Choroid plexus epithelial cell (primary cell): ENCODE measurements around the gene SYT8.

Source experiments
- DNase-seq: peaks from one replicate; pipeline ENCODE4 v3.0.0-alpha.2; 2010; ENCODE audit warnings: low read depth
- H3K4me3 ChIP-seq: 2 replicates; pipeline ENCODE4 v1.5.1; 2011; ENCODE audit warnings: low read depth, mild to moderate bottlenecking, control low read depth, low read length, moderate library complexity
- TF ChIP-seq, protein P1 (sequence below): conservative IDR thresholded peaks from 2 replicates; pipeline ENCODE4 v1.5.1; 2011; ENCODE audit warnings: low read depth, mild to moderate bottlenecking, control low read depth, inconsistent platforms, low read length, moderate library complexity

The SYT8 gene

DNA sequence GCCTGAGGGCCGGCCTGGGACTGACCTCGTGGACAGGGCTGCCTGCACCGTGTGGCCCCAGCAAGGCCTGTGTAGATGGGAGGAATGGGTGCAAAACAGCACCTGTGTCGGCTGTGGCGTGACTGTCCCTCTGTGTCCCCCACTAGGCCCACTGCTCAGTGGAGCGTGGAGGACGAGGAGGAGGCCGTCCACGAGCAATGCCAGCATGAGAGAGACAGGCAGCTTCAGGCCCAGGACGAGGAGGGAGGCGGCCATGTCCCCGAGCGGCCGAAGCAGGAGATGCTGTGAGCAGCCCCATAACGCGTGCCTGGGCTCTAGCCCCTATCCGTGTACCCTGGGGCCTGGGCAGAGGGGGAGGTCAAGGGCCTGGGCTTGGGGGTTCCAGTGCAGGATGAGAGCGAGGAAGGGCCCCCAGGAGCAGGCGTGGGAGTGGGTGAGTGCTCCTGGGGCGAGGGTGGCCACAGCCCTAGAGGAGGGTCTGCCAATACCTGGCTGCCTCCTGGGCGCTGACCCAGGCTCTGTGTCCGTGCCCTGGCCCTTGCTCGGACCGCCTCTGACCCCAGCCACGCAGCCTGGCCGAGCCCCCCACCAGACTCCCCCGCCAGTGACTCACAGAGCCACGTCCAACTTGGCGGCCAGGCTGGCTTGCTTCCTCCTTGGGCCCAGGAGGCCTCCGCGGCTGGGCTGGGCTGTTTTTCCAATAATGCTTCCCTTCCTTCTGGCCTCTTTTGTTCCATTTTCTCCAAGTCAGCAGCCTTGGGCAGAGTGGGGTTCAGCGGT lies 45.3 kb downstream of the SYT8 start:
- DNase-seq, result peak; percentile 30
- H3K4me3 ChIP-seq, result no peak overlapping the region
- TF ChIP-seq, protein P1, sequence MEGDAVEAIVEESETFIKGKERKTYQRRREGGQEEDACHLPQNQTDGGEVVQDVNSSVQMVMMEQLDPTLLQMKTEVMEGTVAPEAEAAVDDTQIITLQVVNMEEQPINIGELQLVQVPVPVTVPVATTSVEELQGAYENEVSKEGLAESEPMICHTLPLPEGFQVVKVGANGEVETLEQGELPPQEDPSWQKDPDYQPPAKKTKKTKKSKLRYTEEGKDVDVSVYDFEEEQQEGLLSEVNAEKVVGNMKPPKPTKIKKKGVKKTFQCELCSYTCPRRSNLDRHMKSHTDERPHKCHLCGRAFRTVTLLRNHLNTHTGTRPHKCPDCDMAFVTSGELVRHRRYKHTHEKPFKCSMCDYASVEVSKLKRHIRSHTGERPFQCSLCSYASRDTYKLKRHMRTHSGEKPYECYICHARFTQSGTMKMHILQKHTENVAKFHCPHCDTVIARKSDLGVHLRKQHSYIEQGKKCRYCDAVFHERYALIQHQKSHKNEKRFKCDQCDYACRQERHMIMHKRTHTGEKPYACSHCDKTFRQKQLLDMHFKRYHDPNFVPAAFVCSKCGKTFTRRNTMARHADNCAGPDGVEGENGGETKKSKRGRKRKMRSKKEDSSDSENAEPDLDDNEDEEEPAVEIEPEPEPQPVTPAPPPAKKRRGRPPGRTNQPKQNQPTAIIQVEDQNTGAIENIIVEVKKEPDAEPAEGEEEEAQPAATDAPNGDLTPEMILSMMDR, result no peak

DNA sequence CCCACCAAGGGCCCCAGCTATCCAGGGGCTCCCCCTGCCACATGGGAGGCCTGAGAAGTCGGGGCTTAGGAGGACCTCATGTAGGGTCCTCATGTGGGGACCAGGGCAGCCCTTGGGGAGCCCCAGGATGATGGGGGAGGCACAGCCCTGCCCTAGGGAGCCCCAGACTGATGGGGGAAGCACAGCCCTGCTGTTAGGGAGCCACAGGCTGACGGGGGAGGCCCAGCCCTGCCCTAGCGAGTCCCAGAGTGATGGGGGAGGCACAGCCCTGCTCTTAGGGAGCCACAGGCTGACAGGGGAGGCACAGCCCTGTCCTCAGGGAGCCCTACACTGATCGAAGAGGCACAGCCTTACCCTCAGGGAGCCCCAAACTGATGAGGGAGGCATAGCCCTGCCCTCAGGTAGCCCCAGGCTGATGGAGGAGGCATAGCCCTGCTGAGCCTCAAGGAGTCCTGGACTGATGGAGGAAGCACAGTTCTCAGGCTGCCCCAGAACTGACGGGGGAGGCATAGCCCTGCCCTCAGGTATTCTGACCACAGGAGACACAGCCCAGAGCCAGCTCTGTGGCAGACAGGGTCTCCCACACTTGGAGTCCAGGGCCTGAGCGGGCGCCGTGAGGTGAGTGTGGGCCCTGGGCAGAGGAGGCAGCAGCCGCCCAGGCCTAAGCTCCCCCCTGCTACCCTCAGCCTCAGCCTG lies 46.1 kb downstream of the SYT8 start:
- TF ChIP-seq, protein P1, result no peak
- no peak for DNase-seq
- H3K4me3 ChIP-seq, result no peak overlapping the region

DNA sequence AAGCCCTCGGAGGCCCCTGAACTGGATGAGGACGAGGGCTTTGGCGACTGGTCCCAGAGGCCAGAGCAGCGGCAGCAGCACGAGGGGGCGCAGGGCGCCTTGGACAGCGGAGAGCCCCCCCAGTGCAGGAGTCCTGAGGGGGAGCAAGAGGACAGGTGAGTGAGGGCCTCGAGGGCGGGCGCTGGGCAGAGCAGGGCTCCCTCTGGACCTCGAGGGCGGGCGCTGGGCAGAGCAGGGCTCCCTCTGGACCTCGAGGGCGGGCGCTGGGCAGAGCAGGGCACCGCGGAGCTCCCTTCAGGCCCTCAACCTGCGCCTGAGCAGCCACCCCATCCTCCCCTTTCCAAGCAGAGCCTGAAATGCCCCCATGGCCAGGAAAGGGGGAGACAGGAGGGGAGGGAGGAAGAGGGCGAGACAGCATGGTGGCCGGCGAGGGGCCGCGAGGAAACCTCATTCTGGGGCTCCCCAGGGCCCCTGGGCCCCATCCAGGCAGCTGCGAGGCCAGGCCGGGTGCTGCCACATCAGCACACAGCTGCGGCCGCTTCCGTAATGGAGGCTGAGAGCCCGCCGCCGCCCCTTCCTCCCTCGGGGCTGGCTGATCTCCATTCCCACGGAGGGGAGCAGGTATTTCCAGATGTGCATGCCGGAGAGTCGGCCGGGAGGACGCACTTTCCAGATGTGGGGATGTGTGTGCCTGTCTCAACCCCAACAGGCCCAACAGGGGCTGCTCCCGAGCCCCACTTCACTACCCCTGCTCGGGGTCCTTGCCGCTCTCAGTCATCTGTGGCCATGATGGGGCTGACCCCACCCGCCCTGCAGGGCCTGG lies 46.9 kb downstream of the SYT8 start:
- TF ChIP-seq, protein P1, result no peak
- DNase-seq, result no peak
- H3K4me3 ChIP-seq, result no peak overlapping the region

DNA sequence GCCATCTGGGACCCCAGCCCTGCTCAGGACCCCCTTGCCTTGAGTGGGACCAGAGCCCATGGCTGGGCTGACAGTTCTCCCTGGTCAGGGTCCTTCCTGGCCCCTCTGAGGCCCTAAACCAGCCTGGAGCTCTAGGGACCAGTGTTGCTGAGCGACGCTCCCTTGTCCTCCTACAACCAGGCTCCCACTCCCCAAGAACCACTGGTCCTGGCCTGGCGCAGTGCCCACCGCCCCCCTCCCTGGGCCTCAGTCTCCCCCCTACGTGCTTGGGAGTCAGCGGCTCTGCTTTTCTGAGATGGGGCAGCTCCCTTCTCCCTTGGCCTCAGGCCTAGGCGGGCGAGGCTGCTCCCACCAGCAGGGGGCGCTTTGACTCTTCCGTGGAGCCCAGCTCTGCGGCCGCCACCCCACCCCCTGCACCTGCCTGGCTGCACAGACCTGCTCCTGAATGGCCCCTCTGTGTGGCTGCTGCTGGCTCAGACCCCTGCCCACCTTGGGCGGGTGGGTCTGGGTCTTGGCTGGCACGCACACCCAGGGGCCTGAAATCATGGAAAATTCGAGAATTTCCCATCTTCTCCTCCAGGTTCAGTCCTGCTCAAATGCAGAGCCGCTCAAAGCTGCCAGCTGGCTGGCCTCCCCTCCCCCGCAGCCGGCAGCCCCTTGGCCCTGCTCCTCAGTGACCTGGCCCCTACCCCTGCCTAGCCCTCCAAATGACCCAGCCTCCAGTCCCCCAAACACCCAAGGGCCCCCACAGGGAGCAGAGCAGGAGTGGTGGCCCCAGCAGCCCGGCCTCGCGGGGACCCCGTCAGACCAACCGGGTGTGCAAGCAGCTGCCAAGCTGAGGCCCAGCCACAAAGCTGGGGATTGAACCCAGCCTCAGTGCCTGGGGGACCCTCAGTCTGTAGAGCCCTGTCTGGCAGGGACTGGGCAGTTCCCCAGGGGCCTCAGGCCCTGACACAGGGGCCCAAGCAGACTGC lies 47.8 kb downstream of the SYT8 start:
- no peak overlapping the region for H3K4me3 ChIP-seq
- peak; percentile 74 for DNase-seq
- TF ChIP-seq, protein P1, result peak; percentile 92

DNA sequence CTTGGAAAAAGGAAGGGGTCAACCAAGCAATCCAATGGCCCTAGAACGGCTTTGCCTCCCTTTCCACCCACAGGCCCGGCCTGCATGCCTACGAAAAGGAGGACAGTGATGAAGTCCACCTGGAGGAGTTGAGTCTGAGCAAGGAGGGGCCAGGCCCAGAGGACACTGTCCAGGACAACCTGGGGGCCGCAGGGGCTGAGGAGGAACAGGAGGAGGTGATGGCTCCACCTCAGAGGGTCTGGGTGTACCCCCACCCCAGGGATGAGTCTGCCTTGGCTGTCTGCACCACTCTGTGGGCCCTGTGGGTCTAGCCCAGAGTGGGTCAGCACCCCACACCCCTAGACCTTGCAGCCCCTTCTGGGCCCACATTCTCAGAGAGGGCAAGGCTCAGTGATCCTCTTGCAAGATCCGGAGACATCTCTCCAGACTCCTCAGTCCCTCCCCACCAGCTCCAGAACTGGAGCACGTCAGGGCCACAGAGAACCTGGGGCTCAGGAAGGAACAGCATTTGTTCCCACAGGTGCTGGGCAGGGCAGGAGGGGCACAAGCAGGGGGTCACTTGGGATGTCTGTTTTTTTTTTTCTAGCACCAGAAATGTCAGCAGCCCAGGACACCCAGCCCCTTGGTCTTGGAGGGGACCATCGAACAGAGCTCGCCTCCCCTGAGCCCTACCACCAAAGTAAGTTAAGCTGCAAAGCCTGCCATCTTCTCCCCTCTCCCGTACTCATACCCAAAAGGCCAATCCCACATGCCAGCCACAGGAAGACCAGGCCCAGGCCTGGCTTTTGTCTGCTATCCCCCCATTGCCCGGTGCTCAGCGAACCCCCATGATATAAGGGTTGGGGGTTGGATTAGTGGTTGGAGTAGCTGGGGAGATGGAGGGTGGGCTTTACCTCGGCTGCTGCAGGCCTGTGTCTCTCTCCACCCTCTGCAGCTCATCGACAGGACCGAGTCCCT lies 48.8 kb downstream of the SYT8 start:
- DNase-seq, result no peak
- no peak overlapping the region for H3K4me3 ChIP-seq
- TF ChIP-seq, protein P1, result no peak
